K562 (cell line): ENCODE results near the gene SLC7A4. TPM values are rescaled to one million over a fixed set of nuclear protein-coding genes. Genes with fewer than 3 reads are reported as not detected.

Experiments
- ARID1B ChIP-seq: fragments of 450-650 bp; IDR thresholded peaks from 2 replicates; pipeline ENCODE4 v1.6.1; 2016; ENCODE audit warnings: antibody characterized with exemption, mild to moderate bottlenecking, inconsistent platforms
- CHD2 ChIP-seq: IDR thresholded peaks from 2 replicates; pipeline ENCODE4 v1.6.1; 2011; ENCODE audit warnings: low read depth, low read length
- E2F1 ChIP-seq: sonication (generic); formaldehyde crosslinking; IDR thresholded peaks from 2 replicates; pipeline ENCODE4 v1.8.1; 2023; ENCODE audit warnings: mild to moderate bottlenecking, missing genetic modification reagents, moderate library complexity
- GABPA ChIP-seq: fragments of 200-800 bp; sonication (Bioruptor generic); conservative IDR thresholded peaks from 2 replicates; pipeline ENCODE4 v1.6.1; 2016; ENCODE audit warnings: low read depth, missing genetic modification characterization, missing compliant biosample characterization
- KDM2B ChIP-seq: fragments of 250-450 bp; sonication (Bioruptor Pico); IDR thresholded peaks from 2 replicates; pipeline ENCODE4 v1.8.0; 2021; ENCODE audit warnings: mild to moderate bottlenecking, moderate library complexity
- MAFF ChIP-seq: IDR thresholded peaks from 2 replicates; pipeline ENCODE4 v1.6.1; 2012; ENCODE audit warnings: low read length, improper control_type of control experiment
- NCOA1 ChIP-seq: fragments of 450-650 bp; IDR thresholded peaks from 2 replicates; pipeline ENCODE4 v1.6.1; 2016; ENCODE audit warnings: low read depth
- PKNOX1 ChIP-seq: fragments of 450-650 bp; IDR thresholded peaks from 2 replicates; pipeline ENCODE4 v1.6.1; 2016
- SAFB ChIP-seq: fragments of 200-400 bp; formaldehyde crosslinking; IDR thresholded peaks from 2 replicates; pipeline ENCODE4 v1.6.1; 2017; ENCODE audit warnings: low read depth, low read length, borderline replicate concordance
- ZNF133 ChIP-seq: fragments of 250-450 bp; sonication (Bioruptor Pico); IDR thresholded peaks from 2 replicates; pipeline ENCODE4 v1.4.0; 2020; ENCODE audit warnings: mild to moderate bottlenecking
- ZNF395 ChIP-seq: fragments of 200-800 bp; sonication (Bioruptor generic); IDR thresholded peaks from 2 replicates; pipeline ENCODE4 v1.6.1; 2017; ENCODE audit warnings: missing genetic modification characterization, missing compliant biosample characterization
- polyA plus RNA-seq, 8 experiments: library from polyadenylated mRNA; depleted of rRNA in 4 of 8; stranded (reverse) in 5 of 8; unstranded in 3 of 8; fragments of >200 nt; fragmentation: Nextera tagmentation in 2 of 8; fragmentation: Illumina TruSeq in 1 of 8; extraction: Ambion mirVana in 2 of 8; extraction: Trizol in 1 of 8; gene quantifications; 2 replicates each; pipeline versions ENCODE4 v1.2.1 to v1.2.3, GENCODE V29; 2011 to 2014; ENCODE audit warnings: inconsistent platforms in 1 of 8, missing spikeins in 1 of 8
- total RNA-seq, 7 experiments: library from RNA; depleted of rRNA in 6 of 7; stranded (reverse); fragments of >200 nt in 6 of 7; fragmentation: Illumina TruSeq in 2 of 7; extraction: Trizol in 2 of 7; gene quantifications; 2 replicates each; pipeline versions ENCODE4 v1.2.1 to v1.2.3, GENCODE V29; 2011 to 2021; ENCODE audit warnings: low replicate concordance in 1 of 7
- TF ChIP-seq, protein P1 (sequence below), 2 experiments: fragments of 450-650 bp; formaldehyde crosslinking in 1 of 2; IDR thresholded peaks; 2 replicates each; pipeline versions ENCODE4 v1.4.0 to v1.6.1; 2014 to 2020; ENCODE audit warnings: mild to moderate bottlenecking in 2 of 2, borderline replicate concordance in 1 of 2, low read depth in 1 of 2
- TF ChIP-seq, protein P2 (sequence below): sonication (generic); formaldehyde crosslinking; IDR thresholded peaks from 2 replicates; pipeline ENCODE4 v1.8.1; 2023; ENCODE audit warnings: mild to moderate bottlenecking, missing genetic modification reagents

Gene SLC7A4
- total and polyA plus RNA-seq, 9 of the 15 experiments (the other 6 are each of a cell fraction or from before 2014, with no cell fraction given), result not detected

- TF ChIP-seq, protein P1, sequence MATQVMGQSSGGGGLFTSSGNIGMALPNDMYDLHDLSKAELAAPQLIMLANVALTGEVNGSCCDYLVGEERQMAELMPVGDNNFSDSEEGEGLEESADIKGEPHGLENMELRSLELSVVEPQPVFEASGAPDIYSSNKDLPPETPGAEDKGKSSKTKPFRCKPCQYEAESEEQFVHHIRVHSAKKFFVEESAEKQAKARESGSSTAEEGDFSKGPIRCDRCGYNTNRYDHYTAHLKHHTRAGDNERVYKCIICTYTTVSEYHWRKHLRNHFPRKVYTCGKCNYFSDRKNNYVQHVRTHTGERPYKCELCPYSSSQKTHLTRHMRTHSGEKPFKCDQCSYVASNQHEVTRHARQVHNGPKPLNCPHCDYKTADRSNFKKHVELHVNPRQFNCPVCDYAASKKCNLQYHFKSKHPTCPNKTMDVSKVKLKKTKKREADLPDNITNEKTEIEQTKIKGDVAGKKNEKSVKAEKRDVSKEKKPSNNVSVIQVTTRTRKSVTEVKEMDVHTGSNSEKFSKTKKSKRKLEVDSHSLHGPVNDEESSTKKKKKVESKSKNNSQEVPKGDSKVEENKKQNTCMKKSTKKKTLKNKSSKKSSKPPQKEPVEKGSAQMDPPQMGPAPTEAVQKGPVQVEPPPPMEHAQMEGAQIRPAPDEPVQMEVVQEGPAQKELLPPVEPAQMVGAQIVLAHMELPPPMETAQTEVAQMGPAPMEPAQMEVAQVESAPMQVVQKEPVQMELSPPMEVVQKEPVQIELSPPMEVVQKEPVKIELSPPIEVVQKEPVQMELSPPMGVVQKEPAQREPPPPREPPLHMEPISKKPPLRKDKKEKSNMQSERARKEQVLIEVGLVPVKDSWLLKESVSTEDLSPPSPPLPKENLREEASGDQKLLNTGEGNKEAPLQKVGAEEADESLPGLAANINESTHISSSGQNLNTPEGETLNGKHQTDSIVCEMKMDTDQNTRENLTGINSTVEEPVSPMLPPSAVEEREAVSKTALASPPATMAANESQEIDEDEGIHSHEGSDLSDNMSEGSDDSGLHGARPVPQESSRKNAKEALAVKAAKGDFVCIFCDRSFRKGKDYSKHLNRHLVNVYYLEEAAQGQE (IDR thresholded peaks at IDR 0.05; ENCODE audit: borderline replicate concordance), result no peak
- TF ChIP-seq, protein P1 (CRISPR knock-in tag; IDR thresholded peaks at IDR 0.05; ENCODE audit: low read depth), result peak; percentile 89
- TF ChIP-seq E2F1 (peak; percentile 95), GABPA (tag) (no peak), SAFB (peak; percentile 59; the same call in 1 of the 2 replicates), MAFF (no peak), NCOA1 (no peak), CHD2 (peak; percentile 18; the same call in 1 of the 2 replicates), ZNF133 (CRISPR knock-in tag) (peak; percentile 94), ARID1B (no peak), PKNOX1 (no peak), ZNF395 (CRISPR knock-in tag) (no peak), KDM2B (CRISPR knock-in tag) (peak; percentile 97)
- TF ChIP-seq, protein P2, sequence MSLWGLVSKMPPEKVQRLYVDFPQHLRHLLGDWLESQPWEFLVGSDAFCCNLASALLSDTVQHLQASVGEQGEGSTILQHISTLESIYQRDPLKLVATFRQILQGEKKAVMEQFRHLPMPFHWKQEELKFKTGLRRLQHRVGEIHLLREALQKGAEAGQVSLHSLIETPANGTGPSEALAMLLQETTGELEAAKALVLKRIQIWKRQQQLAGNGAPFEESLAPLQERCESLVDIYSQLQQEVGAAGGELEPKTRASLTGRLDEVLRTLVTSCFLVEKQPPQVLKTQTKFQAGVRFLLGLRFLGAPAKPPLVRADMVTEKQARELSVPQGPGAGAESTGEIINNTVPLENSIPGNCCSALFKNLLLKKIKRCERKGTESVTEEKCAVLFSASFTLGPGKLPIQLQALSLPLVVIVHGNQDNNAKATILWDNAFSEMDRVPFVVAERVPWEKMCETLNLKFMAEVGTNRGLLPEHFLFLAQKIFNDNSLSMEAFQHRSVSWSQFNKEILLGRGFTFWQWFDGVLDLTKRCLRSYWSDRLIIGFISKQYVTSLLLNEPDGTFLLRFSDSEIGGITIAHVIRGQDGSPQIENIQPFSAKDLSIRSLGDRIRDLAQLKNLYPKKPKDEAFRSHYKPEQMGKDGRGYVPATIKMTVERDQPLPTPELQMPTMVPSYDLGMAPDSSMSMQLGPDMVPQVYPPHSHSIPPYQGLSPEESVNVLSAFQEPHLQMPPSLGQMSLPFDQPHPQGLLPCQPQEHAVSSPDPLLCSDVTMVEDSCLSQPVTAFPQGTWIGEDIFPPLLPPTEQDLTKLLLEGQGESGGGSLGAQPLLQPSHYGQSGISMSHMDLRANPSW (CRISPR knock-in tag), result peak; percentile 99
Observed at GRCh38 chr22:21014202-21014725, 18.1 kb downstream of the SLC7A4 start (continued).
